ENCODE results near the gene SCYGR2. TPM values are rescaled to one million over a fixed set of nuclear protein-coding genes. Genes with fewer than 3 reads are reported as not detected.

Gene SCYGR2
- total RNA-seq, 1 experiment from 2014 or later: not detected

GRCh38 chr2:227614246-227614645 is 15.6 kb downstream of the SCYGR2 start:
- Mint-ChIP-seq H3K4me1 (peaks cover 16 to 18% of the 10 kb centered on the region in 2 experiments), H3K27ac (no peak overlapping the region)
- no peak overlapping the region for H4K91ac ChIP-seq (ENCODE audit: insufficient read length, low read depth, low read length)

More at GRCh38 chr2:227614246-227614645, 15.6 kb downstream of the SCYGR2 start:
- H3K56ac ChIP-seq (ENCODE audit: insufficient read length, low read depth, low read length): no peak overlapping the region
- no peaks in the 10 kb centered on the region for H4K20me1 ChIP-seq (ENCODE audit: control insufficient read depth, insufficient read depth, insufficient read length)
- no peak overlapping the region for H3K14ac ChIP-seq (ENCODE audit: insufficient read depth, low read length)
- H3K9me3 ChIP-seq (ENCODE audit: control insufficient read depth, low read depth, low read length): no peaks in the 10 kb centered on the region
- H2BK12ac ChIP-seq (ENCODE audit: insufficient read length, low read depth, low read length): no peak overlapping the region
- no peak overlapping the region for H3K27ac ChIP-seq (ENCODE audit: insufficient read length, low read depth, low read length)
- no peak overlapping the region for H3K9ac ChIP-seq (ENCODE audit: extremely low read depth, insufficient read length, low read length)
- 0 out of 2 replicates have a peak, but pooled peaks cover 5% of the 10 kb centered on the region for H3K4me1 ChIP-seq (ENCODE audit: insufficient read depth, low read length)
- H3K4me2 ChIP-seq (ENCODE audit: insufficient read depth, insufficient read length, low read length): no peak overlapping the region
- no peak for DNase-seq
- H3K27me3 ChIP-seq (ENCODE audit: insufficient read depth, low read length): no peaks in the 10 kb centered on the region; the same call in 1 of the 2 replicates
- H3K27me3 Mint-ChIP-seq (ENCODE audit: low read depth): peaks cover 10% of the 10 kb centered on the region
- H2BK20ac ChIP-seq (ENCODE audit: low read depth, low read length, poor library complexity, severe bottlenecking): no peak overlapping the region
- no peak overlapping the region for H4K5ac ChIP-seq (ENCODE audit: insufficient read length, low read depth, low read length)
- H3K36me3 Mint-ChIP-seq (ENCODE audit: insufficient read depth in 1 of 3, low read depth in 3 of 3): no peaks in the 10 kb centered on the region
- H3K79me2 ChIP-seq (ENCODE audit: insufficient read depth, low read length): no peaks in the 10 kb centered on the region
- no peak overlapping the region for H2AK5ac ChIP-seq (ENCODE audit: insufficient read length, low read length)
- no peak for TF ChIP-seq CTCF (conservative IDR thresholded peaks at IDR 0.05)
- H3T11ph ChIP-seq (ENCODE audit: low read length): no peak overlapping the region
- H3K23ac ChIP-seq (ENCODE audit: insufficient read length, low read depth, low read length): no peak overlapping the region
- no peaks in the 10 kb centered on the region for H3K23me2 ChIP-seq (ENCODE audit: insufficient read length, low read depth, low read length, poor library complexity, severe bottlenecking)
- H4K8ac ChIP-seq (replicated peaks; ENCODE audit: insufficient read length, low read depth, low read length): no peak overlapping the region
- no peak overlapping the region for H2BK120ac ChIP-seq (ENCODE audit: low read depth, low read length, poor library complexity, severe bottlenecking)
- no peak overlapping the region for H3K4me3 Mint-ChIP-seq
- H2BK15ac ChIP-seq (ENCODE audit: low read depth, low read length): no peak overlapping the region
- no peaks in the 10 kb centered on the region for H3K79me1 ChIP-seq (ENCODE audit: insufficient read depth, low read depth, low read length, poor library complexity, severe bottlenecking)
- H3K4ac ChIP-seq (ENCODE audit: low read depth, low read length): no peak overlapping the region
- H2AFZ ChIP-seq (ENCODE audit: low read length): no peak overlapping the region
- no peak overlapping the region for H3K18ac ChIP-seq (ENCODE audit: insufficient read length, low read depth, low read length)
- WGBS (ENCODE audit: extremely low coverage, insufficient read length, low lambda C conversion rate): no CpG with 5 or more reads among the region's 4 CpGs
- H2BK5ac ChIP-seq (ENCODE audit: insufficient read length, low read length): no peak overlapping the region
- no peaks in the 10 kb centered on the region; a peak in 1 of 5 replicates for H3K9me3 Mint-ChIP-seq

Data from H9 (cell line).